Bronchial epithelial cell (primary cell): ENCODE measurements around the gene PMEPA1. TPM values are rescaled to one million over a fixed set of nuclear protein-coding genes. Genes with fewer than 3 reads are reported as not detected.
A peak's percentile ranks its signal among the peaks of the same experiment; 100 is the strongest.

Source experiments
- DNase-seq: peaks from one replicate; pipeline ENCODE4 v3.0.0-alpha.2; 2010; ENCODE audit warnings: low read depth
- FAIRE-seq: peaks from 2 replicates; lab custom pipeline; 2011; peaks lifted over from hg19 to GRCh38; lab: Jason Lieb, UNC
- H3K27me3 ChIP-seq: 2 replicates; pipeline ENCODE4 v1.5.1; 2011; ENCODE audit warnings: low read length; ENCODE audit not compliant: control insufficient read depth, insufficient read depth
- H3K36me3 ChIP-seq: 2 replicates; pipeline ENCODE4 v1.5.1; 2011; ENCODE audit warnings: low read length; ENCODE audit not compliant: control insufficient read depth, insufficient read depth
- H3K4me3 ChIP-seq: 2 replicates; pipeline ENCODE4 v1.5.1; 2011; ENCODE audit warnings: mild to moderate bottlenecking, low read depth, low read length, control low read depth
- total RNA-seq: library from RNA; depleted of rRNA; stranded (reverse); fragments of >200 nt; gene quantifications from 2 replicates; pipeline ENCODE4 v1.2.1, GENCODE V29; 2014
- TF ChIP-seq, protein P1 (sequence below): IDR thresholded peaks from 2 replicates; pipeline ENCODE4 v1.5.1; 2011; ENCODE audit warnings: mild to moderate bottlenecking, moderate library complexity, low read length, control low read depth, inconsistent platforms; ENCODE audit not compliant: insufficient read depth, severe bottlenecking

The PMEPA1 gene
- total RNA-seq, 1 donor from 2014 or later = 51.1 TPM

DNA sequence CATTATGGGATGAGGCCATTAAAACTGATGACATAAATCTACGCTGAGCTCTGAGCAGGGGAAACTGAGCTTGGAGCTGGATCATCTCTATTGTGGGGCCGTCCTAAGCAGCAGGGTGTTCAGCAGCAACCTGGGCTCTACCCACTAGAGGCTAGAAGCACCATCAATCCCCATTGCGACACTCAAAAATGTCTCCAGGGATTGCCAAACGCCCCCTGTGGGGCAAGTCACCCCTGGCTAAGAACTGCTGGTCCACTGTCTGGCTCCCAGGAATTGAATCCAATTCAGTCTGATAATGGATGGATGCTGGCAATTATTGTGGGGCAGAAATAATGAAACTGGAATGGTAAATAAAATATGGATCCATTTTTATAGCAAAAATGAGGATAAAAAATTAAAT is 38.2 kb downstream of the PMEPA1 start:
- no peak for DNase-seq
- Histone ChIP-seq H3K27me3 (no peaks in the 10 kb centered on the region), H3K4me3 (no peak overlapping the region), H3K36me3 (peaks cover 12% of the 10 kb centered on the region)
- TF ChIP-seq, protein P1, sequence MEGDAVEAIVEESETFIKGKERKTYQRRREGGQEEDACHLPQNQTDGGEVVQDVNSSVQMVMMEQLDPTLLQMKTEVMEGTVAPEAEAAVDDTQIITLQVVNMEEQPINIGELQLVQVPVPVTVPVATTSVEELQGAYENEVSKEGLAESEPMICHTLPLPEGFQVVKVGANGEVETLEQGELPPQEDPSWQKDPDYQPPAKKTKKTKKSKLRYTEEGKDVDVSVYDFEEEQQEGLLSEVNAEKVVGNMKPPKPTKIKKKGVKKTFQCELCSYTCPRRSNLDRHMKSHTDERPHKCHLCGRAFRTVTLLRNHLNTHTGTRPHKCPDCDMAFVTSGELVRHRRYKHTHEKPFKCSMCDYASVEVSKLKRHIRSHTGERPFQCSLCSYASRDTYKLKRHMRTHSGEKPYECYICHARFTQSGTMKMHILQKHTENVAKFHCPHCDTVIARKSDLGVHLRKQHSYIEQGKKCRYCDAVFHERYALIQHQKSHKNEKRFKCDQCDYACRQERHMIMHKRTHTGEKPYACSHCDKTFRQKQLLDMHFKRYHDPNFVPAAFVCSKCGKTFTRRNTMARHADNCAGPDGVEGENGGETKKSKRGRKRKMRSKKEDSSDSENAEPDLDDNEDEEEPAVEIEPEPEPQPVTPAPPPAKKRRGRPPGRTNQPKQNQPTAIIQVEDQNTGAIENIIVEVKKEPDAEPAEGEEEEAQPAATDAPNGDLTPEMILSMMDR = no peak
- FAIRE-seq = no peak

GRCh38 chr20:57671072-57671391 is 38.8 kb downstream of the PMEPA1 start:
- Histone ChIP-seq H3K4me3 (no peak overlapping the region), H3K27me3 (no peaks in the 10 kb centered on the region), H3K36me3 (peaks cover 12% of the 10 kb centered on the region)
- TF ChIP-seq, protein P1 = no peak
- no peak for FAIRE-seq
- DNase-seq = no peak

GRCh38 chr20:57670288-57671071 is 39.3 kb downstream of the PMEPA1 start:
- TF ChIP-seq, protein P1 = no peak
- DNase-seq (no peak), FAIRE-seq (no peak)
- H3K4me3 ChIP-seq = no peak overlapping the region
- peaks cover 10% of the 10 kb centered on the region for H3K36me3 ChIP-seq
- H3K27me3 ChIP-seq = no peaks in the 10 kb centered on the region

DNA sequence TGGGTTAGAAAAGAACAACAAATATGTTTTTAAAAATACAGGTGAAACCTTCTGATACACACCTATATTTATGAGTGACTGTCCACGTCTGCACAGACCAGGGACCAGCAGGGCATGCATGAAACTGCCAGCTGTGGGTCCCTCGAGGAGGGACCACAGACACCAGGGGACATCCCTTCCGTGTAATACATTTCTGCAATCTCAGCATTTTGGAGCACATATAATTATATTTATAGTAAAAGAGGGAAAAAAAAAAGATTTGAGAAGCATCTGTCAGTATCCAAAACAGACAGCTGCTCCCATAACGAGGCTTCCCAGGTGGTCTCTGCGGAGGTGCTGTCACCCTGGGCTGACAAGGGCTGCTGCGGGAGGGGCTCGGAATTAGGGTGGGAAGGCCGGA is 40.2 kb downstream of the PMEPA1 start:
- DNase-seq (no peak), FAIRE-seq (no peak)
- Histone ChIP-seq H3K4me3 (no peak overlapping the region), H3K27me3 (no peaks in the 10 kb centered on the region), H3K36me3 (peaks cover 8% of the 10 kb centered on the region)
- TF ChIP-seq, protein P1 = no peak

GRCh38 chr20:57667924-57668782 is 41.7 kb downstream of the PMEPA1 start:
- DNase-seq = no peak
- TF ChIP-seq, protein P1 = no peak
- no peaks in the 10 kb centered on the region for H3K27me3 ChIP-seq
- no peak overlapping the region for H3K4me3 ChIP-seq
- peak; percentile 91 for FAIRE-seq
- peaks cover 12% of the 10 kb centered on the region for H3K36me3 ChIP-seq
